SK-N-MC (cell line): ENCODE results near the gene ROS1.

ENCODE experiments used
- EZH2 ChIP-seq: fragments of 200-600 bp; sonication (generic); IDR thresholded peaks from one replicate; pipeline ENCODE4 v1.6.1; 2017; ENCODE audit warnings: antibody characterized with exemption
- FOXP2 ChIP-seq: optimal IDR thresholded peaks from 2 replicates; pipeline ENCODE3; 2011; ENCODE audit warnings: mild to moderate bottlenecking, moderate library complexity; ENCODE audit not compliant: insufficient read depth; ENCODE audit errors: extremely low read length, control extremely low read depth
- POLR2AphosphoS5 ChIP-seq: IDR thresholded peaks from 2 replicates; pipeline ENCODE4 v1.6.1; 2012; ENCODE audit warnings: mild to moderate bottlenecking, low read depth, low read length, borderline replicate concordance

DNA sequence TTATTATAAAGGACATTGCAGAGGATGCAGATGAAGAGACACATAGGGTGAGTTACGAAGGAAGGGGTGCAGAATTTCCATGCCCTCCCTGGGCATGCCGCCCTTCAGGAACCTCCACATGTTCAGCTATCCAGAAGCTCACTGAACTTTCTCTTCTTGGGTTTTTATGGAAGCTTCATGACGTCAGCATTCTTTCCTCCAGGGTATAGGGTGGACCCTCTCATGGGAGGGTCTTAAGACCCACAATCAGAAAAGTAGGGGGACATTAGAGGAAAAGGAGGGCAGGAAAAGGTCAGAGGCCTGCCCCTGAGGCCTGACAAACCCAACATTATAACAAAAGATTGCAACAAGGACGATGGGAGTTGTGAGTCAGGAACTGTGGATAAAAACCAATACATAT lies 42.1 kb upstream of the ROS1 start:
- TF ChIP-seq EZH2 = no peak
- no peak for TF ChIP-seq POLR2AphosphoS5
- no peak for TF ChIP-seq FOXP2
